ENCODE results near the gene UNC79.

- TF ChIP-seq, protein P1, sequence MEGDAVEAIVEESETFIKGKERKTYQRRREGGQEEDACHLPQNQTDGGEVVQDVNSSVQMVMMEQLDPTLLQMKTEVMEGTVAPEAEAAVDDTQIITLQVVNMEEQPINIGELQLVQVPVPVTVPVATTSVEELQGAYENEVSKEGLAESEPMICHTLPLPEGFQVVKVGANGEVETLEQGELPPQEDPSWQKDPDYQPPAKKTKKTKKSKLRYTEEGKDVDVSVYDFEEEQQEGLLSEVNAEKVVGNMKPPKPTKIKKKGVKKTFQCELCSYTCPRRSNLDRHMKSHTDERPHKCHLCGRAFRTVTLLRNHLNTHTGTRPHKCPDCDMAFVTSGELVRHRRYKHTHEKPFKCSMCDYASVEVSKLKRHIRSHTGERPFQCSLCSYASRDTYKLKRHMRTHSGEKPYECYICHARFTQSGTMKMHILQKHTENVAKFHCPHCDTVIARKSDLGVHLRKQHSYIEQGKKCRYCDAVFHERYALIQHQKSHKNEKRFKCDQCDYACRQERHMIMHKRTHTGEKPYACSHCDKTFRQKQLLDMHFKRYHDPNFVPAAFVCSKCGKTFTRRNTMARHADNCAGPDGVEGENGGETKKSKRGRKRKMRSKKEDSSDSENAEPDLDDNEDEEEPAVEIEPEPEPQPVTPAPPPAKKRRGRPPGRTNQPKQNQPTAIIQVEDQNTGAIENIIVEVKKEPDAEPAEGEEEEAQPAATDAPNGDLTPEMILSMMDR (IDR thresholded peaks at IDR 0.05): no peak
- TF ChIP-seq POLR2AphosphoS5 (IDR thresholded peaks at IDR 0.05) (no peak), POLR2A (IDR thresholded peaks at IDR 0.05) (no peak)
Measured at GRCh38 chr14:93675651-93676050, 244.9 kb downstream of the UNC79 start.
